ENCODE results near the gene MADD.
A peak's percentile ranks its signal among the peaks of the same experiment; 100 is the strongest.

Gene MADD

GRCh38 chr11:47267876-47268275, 2.1 kb upstream of the MADD start:
- H3K9ac ChIP-seq (ENCODE audit: low read depth, low read length), result no peak overlapping the region
- no peak for DNase-seq
- ATAC-seq (ENCODE audit: insufficient read depth, low read depth), result no peak

GRCh38 chr11:47268448-47269001, 1.4 kb upstream of the MADD start:
- Histone ChIP-seq H3K4me3 (ENCODE audit: low read depth in 1 of 2, low read length in 2 of 2) (peak overlapping the region in 1 of 2 experiments; percentile 92; a peak in 2 of 4 replicates), H3K79me2 (ENCODE audit: insufficient read depth, low read length) (peaks cover 30% of the 10 kb centered on the region), H3K9me3 (ENCODE audit: insufficient read depth, low read length, severe bottlenecking) (no peaks in the 10 kb centered on the region), H4K20me1 (ENCODE audit: insufficient read depth, low read length) (peaks cover 26% of the 10 kb centered on the region), H3K27ac (ENCODE audit: low read length) (peak overlapping the region; percentile 89), H2AFZ (ENCODE audit: low read depth, low read length) (peak overlapping the region; percentile 80), H3K36me3 (ENCODE audit: insufficient read depth, low read length) (no peaks in the 10 kb centered on the region), H3K4me1 (ENCODE audit: insufficient read depth, low read length) (peaks cover 48% of the 10 kb centered on the region), H3K4me2 (ENCODE audit: insufficient read depth, low read length) (peak overlapping the region; percentile 100), H3K27me3 (ENCODE audit: insufficient read depth, low read length, poor library complexity) (no peaks in the 10 kb centered on the region), H3K9ac (ENCODE audit: low read depth, low read length) (peak overlapping the region; percentile 61)
- TF ChIP-seq CTCF (IDR thresholded peaks at IDR 0.05; ENCODE audit: borderline replicate concordance, extremely low read depth, low read length, poor library complexity, severe bottlenecking), result no peak
- TF ChIP-seq EZH2 (IDR thresholded peaks at IDR 0.05; ENCODE audit: borderline replicate concordance, low read depth, low read length, severe bottlenecking), result no peak
- ATAC-seq (ENCODE audit: insufficient read depth, low read depth), result no peak
- DNase-seq, result no peak

More at GRCh38 chr11:47267876-47268275, 2.1 kb upstream of the MADD start:
- peaks cover 48% of the 10 kb centered on the region for H3K4me1 ChIP-seq (ENCODE audit: insufficient read depth, low read length)
- no peaks in the 10 kb centered on the region for H3K9me3 ChIP-seq (ENCODE audit: insufficient read depth, low read length, severe bottlenecking)
- no peak overlapping the region for H3K4me2 ChIP-seq (ENCODE audit: insufficient read depth, low read length)
- peaks cover 26% of the 10 kb centered on the region for H3K79me2 ChIP-seq (ENCODE audit: insufficient read depth, low read length)
- H3K36me3 ChIP-seq (ENCODE audit: insufficient read depth, low read length), result no peaks in the 10 kb centered on the region
- no peak overlapping the region for H3K4me3 ChIP-seq (ENCODE audit: low read depth in 1 of 2, low read length in 2 of 2)
- no peaks in the 10 kb centered on the region for H3K27me3 ChIP-seq (ENCODE audit: insufficient read depth, low read length, poor library complexity)
- peak overlapping the region; percentile 89 for H3K27ac ChIP-seq (ENCODE audit: low read length)
- no peak overlapping the region for H2AFZ ChIP-seq (ENCODE audit: low read depth, low read length)
- peaks cover 22% of the 10 kb centered on the region for H4K20me1 ChIP-seq (ENCODE audit: insufficient read depth, low read length)
- no peak for TF ChIP-seq EZH2 (IDR thresholded peaks at IDR 0.05; ENCODE audit: borderline replicate concordance, low read depth, low read length, severe bottlenecking)
- no peak for TF ChIP-seq CTCF (IDR thresholded peaks at IDR 0.05; ENCODE audit: borderline replicate concordance, extremely low read depth, low read length, poor library complexity, severe bottlenecking)

- Histone ChIP-seq H4K20me1 (ENCODE audit: insufficient read depth, low read length) (peaks cover 30% of the 10 kb centered on the region), H3K79me2 (ENCODE audit: insufficient read depth, low read length) (peaks cover 37% of the 10 kb centered on the region), H3K9ac (ENCODE audit: low read depth, low read length) (peak overlapping the region; percentile 61), H3K9me3 (ENCODE audit: insufficient read depth, low read length, severe bottlenecking) (no peaks in the 10 kb centered on the region), H3K4me1 (ENCODE audit: insufficient read depth, low read length) (peaks cover 48% of the 10 kb centered on the region), H3K27me3 (ENCODE audit: insufficient read depth, low read length, poor library complexity) (no peaks in the 10 kb centered on the region), H3K36me3 (ENCODE audit: insufficient read depth, low read length) (peaks cover under 1% of the 10 kb centered on the region; the same call in 1 of the 2 replicates), H3K27ac (ENCODE audit: low read length) (peak overlapping the region; percentile 89), H3K4me3 (ENCODE audit: low read depth in 1 of 2, low read length in 2 of 2) (peak overlapping the region; percentile 78 to 92; a peak in 3 of 4 replicates), H3K4me2 (ENCODE audit: insufficient read depth, low read length) (peak overlapping the region; percentile 100), H2AFZ (ENCODE audit: low read depth, low read length) (peak overlapping the region; percentile 93)
- TF ChIP-seq EZH2 (IDR thresholded peaks at IDR 0.05; ENCODE audit: borderline replicate concordance, low read depth, low read length, severe bottlenecking) (no peak), CTCF (IDR thresholded peaks at IDR 0.05; ENCODE audit: borderline replicate concordance, extremely low read depth, low read length, poor library complexity, severe bottlenecking) (peak; percentile 41)
- peak; percentile 89 for DNase-seq
- ATAC-seq (ENCODE audit: insufficient read depth, low read depth), result peak; percentile 62
Observed at GRCh38 chr11:47269002-47269828, 718 bp upstream of the MADD start.

All from DND-41 (cell line).